NCI-H748 (cell line): ENCODE data around the gene DAW1.
A peak's percentile ranks its signal among the peaks of the same experiment; 100 is the strongest.

Experiments used
- DNase-seq: peaks from one replicate; lab custom pipeline; 2025; ENCODE audit not compliant: unreplicated experiment; lab: John Stamatoyannopoulos, UW

The DAW1 gene

GRCh38 chr2:227861011-227861410 is 10.4 kb upstream of the DAW1 start:
- no peak for DNase-seq

GRCh38 chr2:227862227-227862740 is 9.1 kb upstream of the DAW1 start:
- DNase-seq = peak; percentile 33

GRCh38 chr2:227862741-227863588 is 8.5 kb upstream of the DAW1 start:
- DNase-seq = no peak

GRCh38 chr2:227864161-227864756 is 7.2 kb upstream of the DAW1 start:
- DNase-seq = no peak

- DNase-seq = no peak
Observed at GRCh38 chr2:227865291-227865690, 6.1 kb upstream of the DAW1 start.

- no peak for DNase-seq
Observed at GRCh38 chr2:227867386-227867785, 4.0 kb upstream of the DAW1 start.

- no peak for DNase-seq
Observed at GRCh38 chr2:227870710-227871374, 589 bp upstream of the DAW1 start.

GRCh38 chr2:227872676-227873075 is 1.2 kb downstream of the DAW1 start:
- no peak for DNase-seq

GRCh38 chr2:227876300-227876801 is 4.9 kb downstream of the DAW1 start:
- no peak for DNase-seq

GRCh38 chr2:227877421-227878310 is 6.2 kb downstream of the DAW1 start:
- DNase-seq = no peak

- no peak for DNase-seq
Observed at GRCh38 chr2:227880460-227880859, 9.0 kb downstream of the DAW1 start.

GRCh38 chr2:227881866-227882517 is 10.6 kb downstream of the DAW1 start:
- DNase-seq = no peak

- DNase-seq = peak; percentile 56
Observed at GRCh38 chr2:227884511-227884947, 13.1 kb downstream of the DAW1 start.

GRCh38 chr2:227886149-227886548 is 14.7 kb downstream of the DAW1 start:
- DNase-seq = no peak

- no peak for DNase-seq
Observed at GRCh38 chr2:227888289-227888688, 16.9 kb downstream of the DAW1 start.

- peak; percentile 36 for DNase-seq
Observed at GRCh38 chr2:227889336-227889735, 17.9 kb downstream of the DAW1 start.

GRCh38 chr2:227890495-227891079 is 19.2 kb downstream of the DAW1 start:
- DNase-seq = peak; percentile 49

GRCh38 chr2:227891673-227892072 is 20.2 kb downstream of the DAW1 start:
- no peak for DNase-seq

- DNase-seq = no peak
Observed at GRCh38 chr2:227903381-227903780, 31.9 kb downstream of the DAW1 start.

- no peak for DNase-seq
Observed at GRCh38 chr2:227906991-227907390, 35.6 kb downstream of the DAW1 start.
